HTR-8/SVneo (cell line): ENCODE measurements around the gene GAS2L3.
"Not testable (repeated sequence)": the region's sequence is repeated elsewhere in the genome, so short reads cannot be mapped to it uniquely, and the experiment has no call there.

ENCODE experiments used
- DNase-seq: peaks from one replicate; pipeline ENCODE4 v3.0.0; 2011; ENCODE audit warnings: low spot score, mixed read lengths; ENCODE audit not compliant: insufficient read length
- FAIRE-seq: peaks from 2 replicates; lab custom pipeline; 2011; peaks lifted over from hg19 to GRCh38; lab: Jason Lieb, UNC

Gene GAS2L3

GRCh38 chr12:100573292-100574186, at the start of gene GAS2L3:
Gene GAS2L3, plus strand, starts transcription at chr12:100573684. Its CDS starts 21,221 bp downstream, at chr12:100594905.
- peak; percentile 84 for DNase-seq
- FAIRE-seq = peak; percentile 87

- FAIRE-seq = no peak
- DNase-seq = no peak
Measured at GRCh38 chr12:100528034-100528433, 45.5 kb upstream of the GAS2L3 start.

- FAIRE-seq (no peak), DNase-seq (no peak)
Measured at GRCh38 chr12:100528471-100529127, 44.9 kb upstream of the GAS2L3 start.

GRCh38 chr12:100529756-100530350, 43.6 kb upstream of the GAS2L3 start:
- DNase-seq (no peak), FAIRE-seq (no peak)

GRCh38 chr12:100533376-100533775, 40.1 kb upstream of the GAS2L3 start:
- DNase-seq (no peak), FAIRE-seq (no peak)

- FAIRE-seq = no peak
Measured at GRCh38 chr12:100534625-100535227, 38.8 kb upstream of the GAS2L3 start.

GRCh38 chr12:100539202-100539601, 34.3 kb upstream of the GAS2L3 start:
- FAIRE-seq = no peak
- DNase-seq = no peak

More at GRCh38 chr12:100534625-100535227, 38.8 kb upstream of the GAS2L3 start:
- DNase-seq = no peak

GRCh38 chr12:100544165-100544564, 29.3 kb upstream of the GAS2L3 start:
- FAIRE-seq = no peak

GRCh38 chr12:100545092-100545491, 28.4 kb upstream of the GAS2L3 start:
- no peak for FAIRE-seq

More at GRCh38 chr12:100544165-100544564, 29.3 kb upstream of the GAS2L3 start:
- DNase-seq = no peak

GRCh38 chr12:100553936-100554335, 19.5 kb upstream of the GAS2L3 start:
- DNase-seq = no peak

More at GRCh38 chr12:100545092-100545491, 28.4 kb upstream of the GAS2L3 start:
- DNase-seq = no peak

GRCh38 chr12:100554608-100555077, 18.8 kb upstream of the GAS2L3 start:
- DNase-seq (peak; percentile 66), FAIRE-seq (no peak)

More at GRCh38 chr12:100553936-100554335, 19.5 kb upstream of the GAS2L3 start:
- FAIRE-seq = no peak

GRCh38 chr12:100555722-100556121, 17.8 kb upstream of the GAS2L3 start:
- no peak for DNase-seq
- no peak for FAIRE-seq

- FAIRE-seq (no peak), DNase-seq (no peak)
Measured at GRCh38 chr12:100557357-100557756, 16.1 kb upstream of the GAS2L3 start.

GRCh38 chr12:100559261-100559660, 14.2 kb upstream of the GAS2L3 start:
- not testable (repeated sequence) for FAIRE-seq, DNase-seq

GRCh38 chr12:100564090-100564489, 9.4 kb upstream of the GAS2L3 start:
- no peak for DNase-seq
- no peak for FAIRE-seq

GRCh38 chr12:100564905-100565467, 8.5 kb upstream of the GAS2L3 start:
- FAIRE-seq (no peak), DNase-seq (no peak)

GRCh38 chr12:100565987-100566545, 7.4 kb upstream of the GAS2L3 start:
- FAIRE-seq = no peak
- no peak for DNase-seq

GRCh38 chr12:100566887-100567637, 6.4 kb upstream of the GAS2L3 start:
- FAIRE-seq (no peak), DNase-seq (no peak)

- DNase-seq (no peak), FAIRE-seq (no peak)
Measured at GRCh38 chr12:100567945-100568344, 5.5 kb upstream of the GAS2L3 start.
